ENCODE results near the gene MBD2. TPM values are rescaled to one million over a fixed set of nuclear protein-coding genes. Genes with fewer than 3 reads are reported as not detected.

Gene MBD2
- total and polyA plus RNA-seq, 4 donors = 9.2 to 16.2 (median 11.4) TPM

DNA sequence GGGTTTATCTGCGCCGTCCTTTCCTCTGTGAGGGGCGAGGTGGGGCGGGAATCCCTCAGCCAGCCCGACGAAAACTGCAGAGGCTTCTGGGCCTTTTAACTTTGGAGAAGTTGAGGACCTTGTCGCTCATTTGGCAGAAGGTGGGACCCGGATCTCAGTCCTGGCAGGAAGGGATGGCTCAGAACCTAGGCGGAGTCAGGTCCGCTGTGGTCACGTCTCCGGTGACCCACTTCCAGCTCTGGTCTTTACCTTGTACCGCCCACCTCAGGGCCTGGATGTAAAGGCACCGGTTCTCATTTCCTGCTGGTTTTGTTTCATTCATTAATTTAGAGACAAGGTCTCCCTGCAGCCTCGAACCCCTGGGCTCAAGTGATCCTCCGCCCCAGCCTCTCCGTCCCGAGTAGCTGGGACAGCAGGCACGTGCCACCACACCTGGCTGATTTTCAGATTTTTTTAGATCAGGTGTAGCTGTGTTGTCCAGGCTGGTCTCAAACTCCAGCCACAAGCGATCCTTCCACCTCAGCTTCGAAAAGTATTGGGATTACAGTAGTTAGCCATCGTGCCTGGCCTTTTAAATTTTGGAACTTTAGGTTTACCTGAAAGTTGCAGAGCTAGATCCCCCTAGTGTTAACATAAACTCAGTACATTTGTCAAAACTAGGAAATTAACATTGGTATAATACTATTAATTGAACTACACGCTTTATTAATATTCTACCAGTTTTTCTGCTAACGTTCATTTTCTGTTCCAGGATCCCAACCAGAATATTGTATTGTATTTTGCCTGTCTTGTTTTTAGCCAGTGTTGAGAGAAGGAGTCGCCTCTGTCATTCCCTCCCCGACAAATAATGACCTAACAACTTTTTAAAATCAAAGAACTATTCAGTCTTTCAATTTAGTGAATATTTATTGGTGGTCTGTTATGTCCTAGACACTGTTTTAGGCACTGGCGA lies 45.7 kb upstream of the MBD2 start:
- H3K4me1 ChIP-seq (ENCODE audit: control insufficient read depth in 4 of 4, insufficient read depth in 4 of 4, low read length in 3 of 4) = peaks cover 0 to 12% (median 6%) of the 10 kb centered on the region in 4 donors
- DNase-seq (ENCODE audit: low spot score) = no peak
- peaks cover 0 to 4% (median 0%) of the 10 kb centered on the region in 4 donors for H3K36me3 ChIP-seq (ENCODE audit: control insufficient read depth in 4 of 4, insufficient read depth in 3 of 4, low read depth in 1 of 4, low read length in 3 of 4)
- TF ChIP-seq YY1 (IDR thresholded peaks at IDR 0.05) (peak; percentile 9), CTCF (IDR thresholded peaks at IDR 0.05; ENCODE audit: low read depth, low read length, missing input control) (peak; percentile 53), RAD21 (IDR thresholded peaks at IDR 0.05) (peak; percentile 84 to 88), HNF4A (conservative IDR thresholded peaks at IDR 0.05) (no peak), GABPA (IDR thresholded peaks at IDR 0.05 in 1 of 2, conservative IDR thresholded peaks at IDR 0.05 in 1 of 2) (no peak)
- H3K27ac ChIP-seq (ENCODE audit: low read depth in 1 of 2, low read length in 2 of 2) = peak overlapping the region; percentile 76 to 87
- H3K4me3 ChIP-seq (ENCODE audit: low read depth in 1 of 3, low read length in 3 of 3) = peak overlapping the region; percentile 69 to 83 (median 73)
- WGBS = 9% methylated on average over 27 of the region's 27 CpGs
- H3K9me3 ChIP-seq (ENCODE audit: control insufficient read depth in 4 of 4, low read length in 3 of 4) = no peaks in the 10 kb centered on the region
- H3K27me3 ChIP-seq (ENCODE audit: control insufficient read depth in 4 of 4, insufficient read depth in 4 of 4, low read length in 3 of 4) = no peaks in the 10 kb centered on the region
- H3K9ac ChIP-seq (ENCODE audit: low read depth in 1 of 2, low read length in 2 of 2) = peak overlapping the region; percentile 36 to 57

GRCh38 chr18:54268751-54269150 lies 44.3 kb upstream of the MBD2 start:
- peak overlapping the region in 2 of 3 donors; percentile 73 to 83 for H3K4me3 ChIP-seq (ENCODE audit: low read depth in 1 of 3, low read length in 3 of 3)
- H3K36me3 ChIP-seq (ENCODE audit: control insufficient read depth in 4 of 4, insufficient read depth in 3 of 4, low read depth in 1 of 4, low read length in 3 of 4) = no peaks in the 10 kb centered on the region
- H3K9ac ChIP-seq (ENCODE audit: low read depth in 1 of 2, low read length in 2 of 2) = peak overlapping the region; percentile 57 to 60
- no peak for DNase-seq (ENCODE audit: low spot score)
- TF ChIP-seq GABPA (IDR thresholded peaks at IDR 0.05 in 1 of 2, conservative IDR thresholded peaks at IDR 0.05 in 1 of 2) = no peak
- TF ChIP-seq REST (IDR thresholded peaks at IDR 0.05) = no peak
- no peak for TF ChIP-seq ATF3 (IDR thresholded peaks at IDR 0.05)
- TF ChIP-seq, protein P1, sequence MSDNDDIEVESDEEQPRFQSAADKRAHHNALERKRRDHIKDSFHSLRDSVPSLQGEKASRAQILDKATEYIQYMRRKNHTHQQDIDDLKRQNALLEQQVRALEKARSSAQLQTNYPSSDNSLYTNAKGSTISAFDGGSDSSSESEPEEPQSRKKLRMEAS (IDR thresholded peaks at IDR 0.05) = no peak
- TF ChIP-seq FOXA2 (IDR thresholded peaks at IDR 0.05) = no peak
- no peak for TF ChIP-seq NR2F2 (IDR thresholded peaks at IDR 0.05)
- TF ChIP-seq CTCF (IDR thresholded peaks at IDR 0.05; ENCODE audit: low read depth, low read length, missing input control) = no peak
- H3K27ac ChIP-seq (ENCODE audit: low read depth in 1 of 2, low read length in 2 of 2) = peak overlapping the region; percentile 76 to 87
- no peaks in the 10 kb centered on the region for H3K27me3 ChIP-seq (ENCODE audit: control insufficient read depth in 4 of 4, insufficient read depth in 4 of 4, low read length in 3 of 4)
- H3K9me3 ChIP-seq (ENCODE audit: control insufficient read depth in 4 of 4, low read length in 3 of 4) = no peaks in the 10 kb centered on the region
- 73% methylated on average over 6 of the region's 6 CpGs for WGBS
- peaks cover 0 to 12% (median 6%) of the 10 kb centered on the region in 4 donors for H3K4me1 ChIP-seq (ENCODE audit: control insufficient read depth in 4 of 4, insufficient read depth in 4 of 4, low read length in 3 of 4)

Measured in liver (tissue), 9 donors.